PC-9 (cell line): ENCODE data around the gene CDK6.

ENCODE experiments used
- CTCF ChIP-seq: fragments of 200-600 bp; sonication (generic); conservative IDR thresholded peaks from 2 replicates; pipeline ENCODE4 v1.6.1; 2017; ENCODE audit warnings: mixed run types, antibody characterized with exemption, mild to moderate bottlenecking, moderate library complexity
- EZH2 ChIP-seq: fragments of 200-600 bp; sonication (generic); IDR thresholded peaks from 2 replicates; pipeline ENCODE4 v1.8.0; 2017; ENCODE audit warnings: antibody characterized with exemption, low read depth

GRCh38 chr7:92707435-92707834 lies 128.9 kb downstream of the CDK6 start:
- TF ChIP-seq CTCF (no peak), EZH2 (no peak)
